K562 (cell line): ENCODE measurements around the gene RBM20. TPM values are rescaled to one million over a fixed set of nuclear protein-coding genes. Genes with fewer than 3 reads are reported as not detected.
A peak's percentile ranks its signal among the peaks of the same experiment; 100 is the strongest.

Experiments
- BACH1 ChIP-seq: fragments of 200-800 bp; sonication (Bioruptor generic); IDR thresholded peaks from 2 replicates; pipeline ENCODE4 v1.6.1; 2016; ENCODE audit warnings: missing genetic modification characterization, missing compliant biosample characterization
- CEBPB ChIP-seq: fragments of 450-650 bp; IDR thresholded peaks from 2 replicates; pipeline ENCODE4 v1.6.1; 2016; ENCODE audit warnings: missing genetic modification characterization, missing compliant biosample characterization
- CREM ChIP-seq: IDR thresholded peaks from 2 replicates; pipeline ENCODE4 v1.6.1; 2014; ENCODE audit warnings: antibody characterized with exemption, low read depth
- DEAF1 ChIP-seq: fragments of 450-650 bp; formaldehyde crosslinking; IDR thresholded peaks from 2 replicates; pipeline ENCODE4 v1.4.0; 2020; ENCODE audit warnings: mild to moderate bottlenecking, moderate library complexity
- DIDO1 ChIP-seq: fragments of 450-650 bp; IDR thresholded peaks from 2 replicates; pipeline ENCODE4 v1.6.1; 2016; ENCODE audit warnings: low read depth, missing biosample characterization, missing genetic modification characterization
- GATAD2B ChIP-seq: fragments of 450-650 bp; IDR thresholded peaks from 2 replicates; pipeline ENCODE4 v1.6.1; 2017; ENCODE audit warnings: mild to moderate bottlenecking, borderline replicate concordance
- HDAC3 ChIP-seq: fragments of 450-650 bp; IDR thresholded peaks from 2 replicates; pipeline ENCODE4 v1.6.1; 2018; ENCODE audit warnings: borderline replicate concordance, mild to moderate bottlenecking, moderate library complexity; ENCODE audit not compliant: partially characterized antibody
- KLF10 ChIP-seq: fragments of 250-450 bp; sonication (Bioruptor Pico); IDR thresholded peaks from 2 replicates; pipeline ENCODE4 v1.6.1; 2021; ENCODE audit warnings: matching md5 sums
- MTA1 ChIP-seq: fragments of 450-650 bp; IDR thresholded peaks from 2 replicates; pipeline ENCODE4 v1.6.1; 2017; ENCODE audit warnings: borderline replicate concordance
- MXI1 ChIP-seq: IDR thresholded peaks from 2 replicates; pipeline ENCODE4 v1.6.1; 2011; ENCODE audit warnings: low read depth, mild to moderate bottlenecking, improper control_type of control experiment, low read length
- PRPF4 ChIP-seq: fragments of 200-400 bp; formaldehyde crosslinking; IDR thresholded peaks from one replicate; pipeline ENCODE4 v1.6.1; 2017; ENCODE audit warnings: low read length, low read depth, mild to moderate bottlenecking; ENCODE audit not compliant: insufficient read depth, poor library complexity, severe bottlenecking
- SIRT6 ChIP-seq: IDR thresholded peaks from one replicate; pipeline ENCODE4 v1.6.1; 2012; ENCODE audit warnings: low read depth, mild to moderate bottlenecking, control low read depth, inconsistent platforms, low read length, moderate library complexity
- SP1 ChIP-seq: sonication (generic); formaldehyde crosslinking; IDR thresholded peaks from 2 replicates; pipeline ENCODE4 v1.8.1; 2022; ENCODE audit warnings: mild to moderate bottlenecking, missing genetic modification reagents
- TCF7 ChIP-seq: sonication (generic); IDR thresholded peaks from 2 replicates; pipeline ENCODE4 v1.6.1; 2016; ENCODE audit warnings: antibody characterized with exemption, borderline replicate concordance
- USF2 ChIP-seq: sonication (generic); formaldehyde crosslinking; IDR thresholded peaks from 2 replicates; pipeline ENCODE4 v1.5.0; 2020; ENCODE audit warnings: missing genetic modification reagents
- ZC3H8 ChIP-seq: fragments of 450-650 bp; IDR thresholded peaks from 2 replicates; pipeline ENCODE4 v1.6.1; 2017
- ZNF224 ChIP-seq: sonication (generic); formaldehyde crosslinking; IDR thresholded peaks from 2 replicates; pipeline ENCODE4 v1.8.0; 2022; ENCODE audit warnings: mild to moderate bottlenecking, missing genetic modification reagents
- ZNF24 ChIP-seq: fragments of 450-650 bp; IDR thresholded peaks from 2 replicates; pipeline ENCODE4 v1.6.1; 2016
- ZNF3 ChIP-seq: fragments of 250-450 bp; sonication (Bioruptor Pico); IDR thresholded peaks from 2 replicates; pipeline ENCODE4 v1.5.0; 2021; ENCODE audit warnings: mild to moderate bottlenecking, moderate library complexity
- ZNF551 ChIP-seq: fragments of 250-450 bp; sonication (Bioruptor Pico); IDR thresholded peaks from 2 replicates; pipeline ENCODE4 v1.5.0; 2021; ENCODE audit warnings: mild to moderate bottlenecking, moderate library complexity
- ZNF778 ChIP-seq: fragments of 450-650 bp; formaldehyde crosslinking; IDR thresholded peaks from 2 replicates; pipeline ENCODE4 v1.4.0; 2020; ENCODE audit warnings: mild to moderate bottlenecking, moderate library complexity
- polyA plus RNA-seq, 8 experiments: library from polyadenylated mRNA; depleted of rRNA in 4 of 8; stranded (reverse) in 5 of 8; unstranded in 3 of 8; fragments of >200 nt; fragmentation: Nextera tagmentation in 2 of 8; fragmentation: Illumina TruSeq in 1 of 8; extraction: Ambion mirVana in 2 of 8; extraction: Trizol in 1 of 8; gene quantifications; 2 replicates each; pipeline versions ENCODE4 v1.2.1 to v1.2.3, GENCODE V29; 2011 to 2014; ENCODE audit warnings: inconsistent platforms in 1 of 8, missing spikeins in 1 of 8
- total RNA-seq, 7 experiments: library from RNA; depleted of rRNA in 6 of 7; stranded (reverse); fragments of >200 nt in 6 of 7; fragmentation: Illumina TruSeq in 2 of 7; extraction: Trizol in 2 of 7; gene quantifications; 2 replicates each; pipeline versions ENCODE4 v1.2.1 to v1.2.3, GENCODE V29; 2011 to 2021; ENCODE audit warnings: low replicate concordance in 1 of 7
- TF ChIP-seq, protein P1 (sequence below): fragments of 250-450 bp; sonication (Bioruptor Pico); IDR thresholded peaks from 2 replicates; pipeline ENCODE4 v1.4.0; 2020
- TF ChIP-seq, protein P2 (sequence below): fragments of 450-650 bp; conservative IDR thresholded peaks from 2 replicates; pipeline ENCODE4 v1.6.1; 2016; ENCODE audit warnings: missing genetic modification characterization, low read depth, mild to moderate bottlenecking, control low read depth, missing compliant biosample characterization
- TF ChIP-seq, protein P3 (sequence below), 2 experiments: fragments of 250-450 bp in 1 of 2; fragments of 450-650 bp in 1 of 2; sonication (Bioruptor Pico) in 1 of 2; IDR thresholded peaks; 2 replicates each; pipeline versions ENCODE4 v1.6.1 to v1.8.0; 2016 to 2021; ENCODE audit warnings: mild to moderate bottlenecking in 2 of 2, moderate library complexity in 2 of 2, missing compliant biosample characterization in 1 of 2, missing genetic modification characterization in 1 of 2

Gene RBM20
- total and polyA plus RNA-seq, 9 of the 15 experiments (the other 6 are each of a cell fraction or from before 2014, with no cell fraction given) = 0.63 to 5.7 (median 3.2) TPM

DNA sequence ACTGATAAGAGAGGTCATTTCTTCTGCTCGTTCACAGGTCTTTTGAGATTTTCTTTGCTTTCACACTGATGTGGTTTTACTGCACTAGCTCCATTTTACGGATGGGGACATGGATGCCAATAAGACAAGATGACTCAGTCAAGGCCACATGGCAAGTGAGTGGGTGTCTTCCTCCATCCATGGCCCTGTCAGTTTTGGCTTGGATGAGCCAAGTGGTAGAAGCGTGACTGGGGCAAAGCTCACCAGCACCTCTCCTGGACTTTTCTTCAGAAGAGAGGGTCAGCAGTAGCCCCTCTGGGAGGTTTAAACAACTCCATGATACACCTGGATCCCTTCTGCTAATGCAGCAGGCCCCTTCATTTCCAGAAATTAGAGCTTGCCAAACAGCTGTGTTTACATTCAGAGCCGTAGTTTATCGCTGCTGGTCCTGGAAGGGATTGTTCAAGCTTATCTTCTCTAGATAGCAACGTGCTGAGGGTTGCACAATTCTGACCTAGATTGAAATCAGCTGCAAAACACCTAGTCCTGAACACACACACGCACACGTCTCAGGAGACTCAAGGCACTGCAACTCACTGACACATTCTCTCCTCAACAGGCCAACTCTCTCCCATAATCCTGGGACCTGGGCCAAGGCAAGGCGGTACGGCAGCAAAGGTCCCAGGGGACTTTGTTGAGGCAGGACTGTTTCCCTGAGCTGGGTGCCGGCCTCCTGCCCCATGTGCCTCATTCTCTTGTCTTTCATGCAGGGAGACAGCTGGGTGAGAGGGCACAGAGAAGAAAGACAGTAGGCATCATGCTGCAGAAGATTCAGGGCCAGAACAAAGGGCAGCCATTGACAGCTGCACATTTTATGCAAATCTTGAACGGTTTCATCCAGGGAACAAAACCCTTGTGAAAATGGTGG, 213.4 kb downstream of the RBM20 start (continued):
- TF ChIP-seq HDAC3 (no peak), GATAD2B (no peak), USF2 (no peak), ZC3H8 (no peak), ZNF24 (no peak), MXI1 (no peak), ZNF224 (CRISPR knock-in tag) (no peak), PRPF4 (no peak), MTA1 (peak; percentile 76; the same call in 1 of the 2 replicates), DEAF1 (CRISPR knock-in tag) (no peak), CREM (peak; percentile 25), DIDO1 (tag) (no peak), SIRT6 (no peak), CEBPB (peak; percentile 96), SP1 (CRISPR knock-in tag) (no peak), ZNF778 (CRISPR knock-in tag) (no peak), BACH1 (tag) (no peak), KLF10 (CRISPR knock-in tag) (no peak), TCF7 (no peak), ZNF551 (CRISPR knock-in tag) (no peak), ZNF3 (CRISPR knock-in tag) (no peak)
- TF ChIP-seq, protein P1, sequence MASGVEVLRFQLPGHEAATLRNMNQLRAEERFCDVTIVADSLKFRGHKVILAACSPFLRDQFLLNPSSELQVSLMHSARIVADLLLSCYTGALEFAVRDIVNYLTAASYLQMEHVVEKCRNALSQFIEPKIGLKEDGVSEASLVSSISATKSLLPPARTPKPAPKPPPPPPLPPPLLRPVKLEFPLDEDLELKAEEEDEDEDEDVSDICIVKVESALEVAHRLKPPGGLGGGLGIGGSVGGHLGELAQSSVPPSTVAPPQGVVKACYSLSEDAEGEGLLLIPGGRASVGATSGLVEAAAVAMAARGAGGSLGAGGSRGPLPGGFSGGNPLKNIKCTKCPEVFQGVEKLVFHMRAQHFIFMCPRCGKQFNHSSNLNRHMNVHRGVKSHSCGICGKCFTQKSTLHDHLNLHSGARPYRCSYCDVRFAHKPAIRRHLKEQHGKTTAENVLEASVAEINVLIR (CRISPR knock-in tag) = 0 out of 2 replicates have a peak, but pooled peaks have one; percentile 11
- TF ChIP-seq, protein P2, sequence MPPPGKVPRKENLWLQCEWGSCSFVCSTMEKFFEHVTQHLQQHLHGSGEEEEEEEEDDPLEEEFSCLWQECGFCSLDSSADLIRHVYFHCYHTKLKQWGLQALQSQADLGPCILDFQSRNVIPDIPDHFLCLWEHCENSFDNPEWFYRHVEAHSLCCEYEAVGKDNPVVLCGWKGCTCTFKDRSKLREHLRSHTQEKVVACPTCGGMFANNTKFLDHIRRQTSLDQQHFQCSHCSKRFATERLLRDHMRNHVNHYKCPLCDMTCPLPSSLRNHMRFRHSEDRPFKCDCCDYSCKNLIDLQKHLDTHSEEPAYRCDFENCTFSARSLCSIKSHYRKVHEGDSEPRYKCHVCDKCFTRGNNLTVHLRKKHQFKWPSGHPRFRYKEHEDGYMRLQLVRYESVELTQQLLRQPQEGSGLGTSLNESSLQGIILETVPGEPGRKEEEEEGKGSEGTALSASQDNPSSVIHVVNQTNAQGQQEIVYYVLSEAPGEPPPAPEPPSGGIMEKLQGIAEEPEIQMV (tag) = no peak
- TF ChIP-seq, protein P3, sequence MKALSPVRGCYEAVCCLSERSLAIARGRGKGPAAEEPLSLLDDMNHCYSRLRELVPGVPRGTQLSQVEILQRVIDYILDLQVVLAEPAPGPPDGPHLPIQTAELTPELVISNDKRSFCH (CRISPR knock-in tag; IDR thresholded peaks at IDR 0.05) = no peak
- TF ChIP-seq, protein P3 (tag; IDR thresholded peaks at IDR 0.05) = no peak
